Measurements from ENCODE around the gene NAP1L4. TPM values are rescaled to one million over a fixed set of nuclear protein-coding genes. Genes with fewer than 3 reads are reported as not detected.

Gene NAP1L4
- total RNA-seq, 1 experiment from 2014 or later = 274 TPM

GRCh38 chr11:2929950-2930703, 62.0 kb downstream of the NAP1L4 start:
- Histone ChIP-seq H3K36me3 (ENCODE audit: control insufficient read depth, insufficient read depth, low read length) (no peaks in the 10 kb centered on the region; the same call in 1 of the 2 replicates), H3K4me3 (ENCODE audit: low read depth in 2 of 2, low read length in 2 of 2) (peak overlapping the region; percentile 73 to 84), H3K4me1 (ENCODE audit: control insufficient read depth, insufficient read depth, low read length) (peaks cover 62% of the 10 kb centered on the region), H3K9me3 (ENCODE audit: control insufficient read depth, insufficient read depth, low read depth, low read length) (no peaks in the 10 kb centered on the region), H3K27ac (ENCODE audit: low read length) (peak overlapping the region; percentile 97), H3K27me3 (ENCODE audit: control insufficient read depth, insufficient read depth, low read length) (no peaks in the 10 kb centered on the region)
- POLR2A ChIA-PET = interaction anchor here (0.6 to 2.1 kb wide), 5 partner anchors 10 to 402 kb away, joined by 3 to 20 read pairs (median 7); a partner anchor contains a TSS
- CTCF ChIA-PET = interaction anchor here (0.8 to 3.0 kb wide), 8 partner anchors 11 to 974 kb away, joined by 3 to 8 read pairs (median 6); no protein-coding TSS in a partner anchor
- ATAC-seq = peak; percentile 23
- TF ChIP-seq TCF7L2 (IDR thresholded peaks at IDR 0.05; ENCODE audit: low read depth, low read length) (peak; percentile 81), SIN3A (IDR thresholded peaks at IDR 0.05; ENCODE audit: borderline replicate concordance, insufficient read depth, low read depth, low read length) (peak; percentile 89; the same call in 1 of the 2 replicates), CTCF (IDR thresholded peaks at IDR 0.05) (0 out of 2 replicates have a peak, but pooled peaks have one; percentile 61), POLR2AphosphoS5 (IDR thresholded peaks at IDR 0.05; ENCODE audit: low read depth, low read length) (peak; percentile 12; the same call in 1 of the 2 replicates), REST (IDR thresholded peaks at IDR 0.05; ENCODE audit: insufficient read depth in 1 of 2, low read depth in 2 of 2, low read length in 1 of 2) (no peak)
- intact Hi-C loops (cut with micrococcal nuclease; ENCODE audit: unreplicated experiment) = loop anchor here (10.0 kb wide), 2 partner anchors 165 to 295 kb away; no protein-coding TSS in a partner anchor
- BruUV-seq (replicated peaks) = TSS peak; percentile 94
- in situ Hi-C loops (cut with HindIII; ENCODE audit: low pct_unique_long_range_greater_than_20kb, low sequenced_read_pairs) = no loop called here
- DNase-seq (ENCODE audit: low read depth, low spot score) = no peak

DNA sequence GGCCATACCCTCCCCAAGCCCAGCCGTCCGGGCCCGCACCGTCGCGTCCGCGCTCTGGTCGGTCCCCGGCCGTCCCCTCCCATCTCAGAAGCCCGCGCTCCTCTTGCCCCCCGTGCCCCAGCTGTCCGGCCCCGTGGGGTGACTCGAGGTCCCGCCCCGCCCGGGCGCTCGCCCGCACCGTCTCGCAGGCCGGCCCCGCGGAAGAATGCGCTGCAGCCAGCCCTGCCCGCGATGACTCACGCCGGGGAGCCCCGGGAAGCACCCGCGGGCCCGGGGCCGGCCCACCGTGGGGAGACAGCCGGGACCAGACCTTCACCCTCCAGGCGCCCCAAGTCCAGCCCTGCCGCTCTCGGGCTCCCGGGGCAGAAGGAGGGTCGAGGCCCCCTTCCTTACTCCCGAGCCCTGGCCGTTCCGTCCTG, 62.6 kb downstream of the NAP1L4 start:
- TF ChIP-seq SIN3A (IDR thresholded peaks at IDR 0.05; ENCODE audit: borderline replicate concordance, insufficient read depth, low read depth, low read length) (no peak; the same call in 1 of the 2 replicates), POLR2AphosphoS5 (IDR thresholded peaks at IDR 0.05; ENCODE audit: low read depth, low read length) (peak; percentile 35; the same call in 1 of the 2 replicates)
- BruUV-seq (replicated peaks) = no TSS peak
- in situ Hi-C loops (cut with HindIII; ENCODE audit: low pct_unique_long_range_greater_than_20kb, low sequenced_read_pairs) = no loop called here
- Histone ChIP-seq H3K27ac (ENCODE audit: low read length) (peak overlapping the region; percentile 97), H3K36me3 (ENCODE audit: control insufficient read depth, insufficient read depth, low read length) (no peaks in the 10 kb centered on the region; the same call in 1 of the 2 replicates), H3K4me3 (ENCODE audit: low read depth in 2 of 2, low read length in 2 of 2) (peak overlapping the region; percentile 73 to 84), H3K9me3 (ENCODE audit: control insufficient read depth, insufficient read depth, low read depth, low read length) (no peaks in the 10 kb centered on the region), H3K4me1 (ENCODE audit: control insufficient read depth, insufficient read depth, low read length) (peaks cover 68% of the 10 kb centered on the region), H3K27me3 (ENCODE audit: control insufficient read depth, insufficient read depth, low read length) (no peaks in the 10 kb centered on the region)
- DNase-seq (ENCODE audit: low read depth, low spot score) = no peak
- ChIA-PET CTCF (interaction anchor here (0.8 to 3.0 kb wide), 7 partner anchors 12 to 397 kb away, joined by 3 to 8 read pairs (median 7); no protein-coding TSS in a partner anchor), POLR2A (interaction anchor here (0.6 to 2.1 kb wide), 6 partner anchors 9 to 57 kb away, joined by 3 to 20 read pairs (median 7); a partner anchor contains a TSS)
- ATAC-seq = peak; percentile 65
- intact Hi-C loops (cut with micrococcal nuclease; ENCODE audit: unreplicated experiment) = no loop called here

All from Panc1 (cell line).